K562 (cell line): Measurements from ENCODE around the gene FASTKD1. TPM values are rescaled to one million over a fixed set of nuclear protein-coding genes. Genes with fewer than 3 reads are reported as not detected.

Source experiments
- ADNP ChIP-seq: fragments of 200-800 bp; sonication (Bioruptor generic); IDR thresholded peaks from 2 replicates; pipeline ENCODE4 v1.6.1; 2016; ENCODE audit warnings: missing genetic modification characterization, missing compliant biosample characterization
- ATF6 ChIP-seq: sonication (generic); formaldehyde crosslinking; IDR thresholded peaks from 2 replicates; pipeline ENCODE4 v1.4.0; 2020; ENCODE audit warnings: mild to moderate bottlenecking, missing genetic modification reagents
- ELK3 ChIP-seq: fragments of 450-650 bp; formaldehyde crosslinking; IDR thresholded peaks from 2 replicates; pipeline ENCODE4 v1.4.0; 2020; ENCODE audit warnings: mild to moderate bottlenecking
- GABPB1 ChIP-seq: sonication (generic); formaldehyde crosslinking; IDR thresholded peaks from 2 replicates; pipeline ENCODE4 v1.8.0; 2022; ENCODE audit warnings: mild to moderate bottlenecking, missing genetic modification reagents
- KDM1A ChIP-seq, 2 experiments: fragments of 450-650 bp; IDR thresholded peaks; 2 replicates each; pipeline ENCODE4 v1.6.1; 2016; ENCODE audit warnings: mild to moderate bottlenecking in 2 of 2
- LCOR ChIP-seq: sonication (generic); formaldehyde crosslinking; IDR thresholded peaks from 2 replicates; pipeline ENCODE4 v1.8.0; 2022; ENCODE audit warnings: mild to moderate bottlenecking, missing genetic modification reagents
- MECOM ChIP-seq: fragments of 250-450 bp; sonication (Bioruptor Pico); IDR thresholded peaks from 2 replicates; pipeline ENCODE4 v1.8.0; 2022; ENCODE audit warnings: inconsistent platforms
- PREB ChIP-seq: sonication (generic); formaldehyde crosslinking; IDR thresholded peaks from 2 replicates; pipeline ENCODE4 v1.8.1; 2023; ENCODE audit warnings: mild to moderate bottlenecking, missing genetic modification reagents
- RBM15 ChIP-seq: fragments of 200-400 bp; formaldehyde crosslinking; IDR thresholded peaks from 2 replicates; pipeline ENCODE4 v1.6.1; 2018; ENCODE audit warnings: mild to moderate bottlenecking, low read length, moderate library complexity; ENCODE audit not compliant: insufficient read depth
- RBM39 ChIP-seq: fragments of 200-400 bp; formaldehyde crosslinking; optimal IDR thresholded peaks from 2 replicates; pipeline ENCODE3; 2018; ENCODE audit warnings: low read depth, low read length
- SAP30 ChIP-seq: fragments of 200-600 bp; sonication (generic); IDR thresholded peaks from 2 replicates; pipeline ENCODE4 v1.6.1; 2012; ENCODE audit warnings: borderline replicate concordance, low read depth, mild to moderate bottlenecking, moderate library complexity, low read length, control low read depth, inconsistent platforms; ENCODE audit not compliant: insufficient read depth, poor library complexity, severe bottlenecking
- ZKSCAN8 ChIP-seq: fragments of 200-800 bp; sonication (Bioruptor generic); IDR thresholded peaks from 2 replicates; pipeline ENCODE4 v1.6.1; 2016; ENCODE audit warnings: missing genetic modification characterization, missing compliant biosample characterization
- ZNF133 ChIP-seq: fragments of 250-450 bp; sonication (Bioruptor Pico); IDR thresholded peaks from 2 replicates; pipeline ENCODE4 v1.4.0; 2020; ENCODE audit warnings: mild to moderate bottlenecking
- ZNF165 ChIP-seq: fragments of 250-450 bp; sonication (Bioruptor Pico); IDR thresholded peaks from 2 replicates; pipeline ENCODE4 v1.4.0; 2020; ENCODE audit warnings: borderline replicate concordance
- ZNF274 ChIP-seq: IDR thresholded peaks from 2 replicates; pipeline ENCODE4 v1.6.1; 2011; ENCODE audit warnings: low read depth, mild to moderate bottlenecking, low read length, moderate library complexity, borderline replicate concordance
- ZNF408 ChIP-seq: fragments of 250-450 bp; sonication (Bioruptor Pico); IDR thresholded peaks from 2 replicates; pipeline ENCODE4 v1.4.0; 2020; ENCODE audit warnings: low read depth, mild to moderate bottlenecking, moderate library complexity
- ZNF589 ChIP-seq: fragments of 200-800 bp; sonication (Bioruptor generic); IDR thresholded peaks from 2 replicates; pipeline ENCODE4 v1.6.1; 2016; ENCODE audit warnings: low read depth, missing genetic modification characterization, missing compliant biosample characterization
- ZSCAN32 ChIP-seq: fragments of 450-650 bp; formaldehyde crosslinking; IDR thresholded peaks from 2 replicates; pipeline ENCODE4 v1.4.0; 2020; ENCODE audit warnings: mild to moderate bottlenecking, moderate library complexity
- polyA plus RNA-seq, 8 experiments: library from polyadenylated mRNA; depleted of rRNA in 4 of 8; stranded (reverse) in 5 of 8; unstranded in 3 of 8; fragments of >200 nt; fragmentation: Nextera tagmentation in 2 of 8; fragmentation: Illumina TruSeq in 1 of 8; extraction: Ambion mirVana in 2 of 8; extraction: Trizol in 1 of 8; gene quantifications; 2 replicates each; pipeline versions ENCODE4 v1.2.1 to v1.2.3, GENCODE V29; 2011 to 2014; ENCODE audit warnings: inconsistent platforms in 1 of 8, missing spikeins in 1 of 8
- total RNA-seq, 7 experiments: library from RNA; depleted of rRNA in 6 of 7; stranded (reverse); fragments of >200 nt in 6 of 7; fragmentation: Illumina TruSeq in 2 of 7; extraction: Trizol in 2 of 7; gene quantifications; 2 replicates each; pipeline versions ENCODE4 v1.2.1 to v1.2.3, GENCODE V29; 2011 to 2021; ENCODE audit warnings: low replicate concordance in 1 of 7
- TF ChIP-seq, protein P1 (sequence below): fragments of 450-650 bp; IDR thresholded peaks from 2 replicates; pipeline ENCODE4 v1.6.1; 2016; ENCODE audit warnings: antibody characterized with exemption
- TF ChIP-seq, protein P2 (sequence below): sonication (generic); formaldehyde crosslinking; IDR thresholded peaks from 2 replicates; pipeline ENCODE4 v1.8.1; 2023; ENCODE audit warnings: mild to moderate bottlenecking, missing genetic modification reagents

The FASTKD1 gene
- total and polyA plus RNA-seq, 9 of the 15 experiments (the other 6 are each of a cell fraction or from before 2014, with no cell fraction given) = 63.5 to 134 (median 119) TPM

DNA sequence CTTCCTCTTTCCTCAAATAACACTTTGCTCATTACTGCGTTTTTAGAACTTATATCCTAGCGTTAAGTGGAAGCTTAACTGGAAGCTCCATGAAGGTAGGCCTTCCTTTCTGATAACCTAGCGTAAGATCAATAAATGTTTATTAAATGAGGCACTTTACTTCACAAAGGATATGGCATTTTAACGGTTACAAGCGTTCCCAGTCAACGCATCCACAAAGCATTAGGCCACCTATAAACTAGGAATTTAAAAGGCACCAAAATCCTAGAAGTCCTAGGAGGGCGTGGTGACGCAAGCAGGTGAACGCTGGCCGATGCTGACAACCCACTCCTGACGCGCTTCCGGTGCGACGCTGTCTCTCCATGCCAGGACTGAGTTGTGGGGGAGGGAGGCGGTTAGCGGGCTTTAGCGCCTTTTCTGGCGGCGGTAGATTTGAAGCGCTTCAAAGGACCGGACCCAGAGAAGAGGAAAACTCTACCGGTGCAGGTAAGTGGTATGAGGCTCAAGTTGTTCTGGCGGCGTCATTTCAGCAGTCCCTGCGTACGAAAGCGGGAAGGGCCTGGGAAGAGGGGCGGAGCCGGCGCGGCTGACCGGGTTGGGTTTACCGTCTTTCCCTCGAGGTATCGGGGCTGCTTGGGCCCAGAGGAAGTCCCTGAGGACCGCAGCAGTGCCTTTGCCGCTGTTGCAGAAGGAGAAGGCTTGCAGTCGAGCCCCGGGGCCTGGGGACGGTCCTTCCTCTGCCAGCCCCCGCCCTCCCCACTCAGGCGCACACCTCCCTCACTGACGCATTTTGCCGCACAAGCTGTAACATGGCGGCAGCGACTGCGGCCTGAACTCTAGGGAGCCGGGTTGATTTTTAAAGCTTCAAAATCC, 10.6 kb upstream of the FASTKD1 start, which contains the start of gene PPIG (continued):
- TF ChIP-seq KDM1A (IDR thresholded peaks at IDR 0.05) (peak; percentile 79 to 94), ZNF274 (no peak), SAP30 (peak; percentile 80), ZNF589 (no peak), ZKSCAN8 (CRISPR knock-in tag) (no peak), MECOM (CRISPR knock-in tag) (0 out of 2 replicates have a peak, but pooled peaks have one; percentile 31), ZSCAN32 (CRISPR knock-in tag) (no peak), ZNF408 (CRISPR knock-in tag) (no peak), ELK3 (CRISPR knock-in tag) (no peak), ATF6 (CRISPR knock-in tag) (no peak), PREB (CRISPR knock-in tag) (no peak), ZNF165 (no peak), GABPB1 (CRISPR knock-in tag) (peak; percentile 100), RBM39 (no peak), RBM15 (no peak), LCOR (CRISPR knock-in tag) (peak; percentile 67; the same call in 1 of the 2 replicates), ADNP (peak; percentile 98), ZNF133 (CRISPR knock-in tag) (no peak)
- TF ChIP-seq, protein P1, sequence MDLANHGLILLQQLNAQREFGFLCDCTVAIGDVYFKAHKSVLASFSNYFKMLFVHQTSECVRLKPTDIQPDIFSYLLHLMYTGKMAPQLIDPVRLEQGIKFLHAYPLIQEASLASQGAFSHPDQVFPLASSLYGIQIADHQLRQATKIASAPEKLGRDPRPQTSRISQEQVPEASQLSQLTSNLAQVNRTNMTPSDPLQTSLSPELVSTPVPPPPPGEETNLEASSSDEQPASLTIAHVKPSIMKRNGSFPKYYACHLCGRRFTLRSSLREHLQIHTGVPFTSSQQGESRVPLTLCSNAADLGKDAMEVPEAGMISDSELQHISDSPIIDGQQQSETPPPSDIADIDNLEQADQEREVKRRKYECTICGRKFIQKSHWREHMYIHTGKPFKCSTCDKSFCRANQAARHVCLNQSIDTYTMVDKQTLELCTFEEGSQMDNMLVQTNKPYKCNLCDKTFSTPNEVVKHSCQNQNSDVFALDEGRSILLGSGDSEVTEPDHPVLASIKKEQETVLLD = peak; percentile 78; the same call in 1 of the 2 replicates
- TF ChIP-seq, protein P2, sequence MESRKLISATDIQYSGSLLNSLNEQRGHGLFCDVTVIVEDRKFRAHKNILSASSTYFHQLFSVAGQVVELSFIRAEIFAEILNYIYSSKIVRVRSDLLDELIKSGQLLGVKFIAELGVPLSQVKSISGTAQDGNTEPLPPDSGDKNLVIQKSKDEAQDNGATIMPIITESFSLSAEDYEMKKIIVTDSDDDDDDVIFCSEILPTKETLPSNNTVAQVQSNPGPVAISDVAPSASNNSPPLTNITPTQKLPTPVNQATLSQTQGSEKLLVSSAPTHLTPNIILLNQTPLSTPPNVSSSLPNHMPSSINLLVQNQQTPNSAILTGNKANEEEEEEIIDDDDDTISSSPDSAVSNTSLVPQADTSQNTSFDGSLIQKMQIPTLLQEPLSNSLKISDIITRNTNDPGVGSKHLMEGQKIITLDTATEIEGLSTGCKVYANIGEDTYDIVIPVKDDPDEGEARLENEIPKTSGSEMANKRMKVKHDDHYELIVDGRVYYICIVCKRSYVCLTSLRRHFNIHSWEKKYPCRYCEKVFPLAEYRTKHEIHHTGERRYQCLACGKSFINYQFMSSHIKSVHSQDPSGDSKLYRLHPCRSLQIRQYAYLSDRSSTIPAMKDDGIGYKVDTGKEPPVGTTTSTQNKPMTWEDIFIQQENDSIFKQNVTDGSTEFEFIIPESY (CRISPR knock-in tag) = peak; percentile 80
